GM23338 (cell line): Measurements from ENCODE around the gene TERB1. TPM values are rescaled to one million over a fixed set of nuclear protein-coding genes. Genes with fewer than 3 reads are reported as not detected.

Experiments used
- ATAC-seq: fragments of 200-7000 bp; cut with Tn5 transposase; 3 replicates; pipeline ENCODE4 v1.9.1; 2020
- DNase-seq: peaks from one replicate; pipeline ENCODE4 v3.0.0-alpha.2; 2015; ENCODE audit warnings: low spot score
- H2AFZ ChIP-seq: fragments of 200-600 bp; sonication (generic); 2 replicates; pipeline ENCODE4 v1.8.0; 2016; ENCODE audit warnings: antibody characterized with exemption, mild to moderate bottlenecking, moderate library complexity
- H3F3A ChIP-seq: fragments of 200-600 bp; sonication (generic); replicated peaks from 2 replicates; pipeline ENCODE4 v1.8.0; 2017; ENCODE audit warnings: antibody characterized with exemption, mixed run types, low read depth
- H3K27ac ChIP-seq: fragments of 200-600 bp; sonication (generic); 2 replicates; pipeline ENCODE4 v1.6.1; 2016; ENCODE audit warnings: low read depth
- H3K27me3 ChIP-seq: fragments of 200-600 bp; sonication (generic); 2 replicates; pipeline ENCODE4 v1.8.0; 2016; ENCODE audit warnings: mild to moderate bottlenecking, mixed run types, moderate library complexity; ENCODE audit not compliant: insufficient read depth
- H3K36me3 ChIP-seq: fragments of 200-600 bp; sonication (generic); 2 replicates; pipeline ENCODE4 v1.8.0; 2016; ENCODE audit warnings: mild to moderate bottlenecking; ENCODE audit not compliant: insufficient read depth
- H3K4me1 ChIP-seq: fragments of 200-600 bp; sonication (generic); 2 replicates; pipeline ENCODE4 v1.8.0; 2016; ENCODE audit warnings: mild to moderate bottlenecking, moderate library complexity; ENCODE audit not compliant: insufficient read depth
- H3K4me2 ChIP-seq: fragments of 200-600 bp; sonication (generic); 2 replicates; pipeline ENCODE4 v1.7.1; 2017; ENCODE audit warnings: mixed run types
- H3K4me3 ChIP-seq: fragments of 200-600 bp; sonication (generic); 2 replicates; pipeline ENCODE4 v1.6.1; 2016; ENCODE audit warnings: mixed run types
- H3K79me2 ChIP-seq: fragments of 200-600 bp; sonication (generic); replicated peaks from 2 replicates; pipeline ENCODE4 v1.8.0; 2017; ENCODE audit warnings: mild to moderate bottlenecking; ENCODE audit not compliant: insufficient read depth
- H3K9me2 ChIP-seq: fragments of 200-600 bp; sonication (generic); 2 replicates; pipeline ENCODE4 v1.8.0; 2017; ENCODE audit not compliant: insufficient read depth
- H4K20me1 ChIP-seq: fragments of 200-600 bp; sonication (generic); replicated peaks from 2 replicates; pipeline ENCODE4 v1.8.0; 2017; ENCODE audit warnings: mild to moderate bottlenecking; ENCODE audit not compliant: insufficient read depth
- H3K27ac Mint-ChIP-seq: 2 replicates; pipeline ENCODE4 v1.8.0; 2020; ENCODE audit warnings: inconsistent platforms, mild to moderate bottlenecking, moderate library complexity, mixed read lengths
- H3K27me3 Mint-ChIP-seq: 3 replicates; pipeline ENCODE4 v1.8.0; 2022; ENCODE audit warnings: low read depth, mild to moderate bottlenecking, moderate library complexity, mixed read lengths, inconsistent platforms; ENCODE audit not compliant: insufficient read depth, poor library complexity
- H3K36me3 Mint-ChIP-seq: 3 replicates; pipeline ENCODE4 v1.8.0; 2021; ENCODE audit warnings: low read depth, mild to moderate bottlenecking, inconsistent platforms, moderate library complexity, mixed read lengths
- H3K4me1 Mint-ChIP-seq: 3 replicates; pipeline ENCODE4 v1.8.0; 2020; ENCODE audit warnings: mild to moderate bottlenecking, inconsistent platforms, mixed read lengths
- H3K4me3 Mint-ChIP-seq: 3 replicates; pipeline ENCODE4 v1.8.0; 2021; ENCODE audit warnings: moderate library complexity, mild to moderate bottlenecking, inconsistent platforms, mixed read lengths
- H3K9me3 Mint-ChIP-seq: 3 replicates; pipeline ENCODE4 v1.8.0; 2020; ENCODE audit warnings: moderate library complexity, mild to moderate bottlenecking, inconsistent platforms, mixed read lengths
- CREB1 ChIP-seq: fragments of 250-450 bp; sonication (Bioruptor Pico); IDR thresholded peaks from 2 replicates; pipeline ENCODE4 v1.5.0; 2020; ENCODE audit warnings: low read depth, mild to moderate bottlenecking, moderate library complexity
- ETS1 ChIP-seq: IDR thresholded peaks from 2 replicates; pipeline ENCODE4 v1.6.1; 2016; ENCODE audit warnings: antibody characterized with exemption
- EZH2phosphoT487 ChIP-seq: fragments of 200-600 bp; sonication (generic); IDR thresholded peaks from one replicate; pipeline ENCODE4 v1.8.1; 2018; ENCODE audit warnings: antibody characterized with exemption; ENCODE audit not compliant: unreplicated experiment
- JUNB ChIP-seq: IDR thresholded peaks from one replicate; pipeline ENCODE4 v1.6.1; 2016; ENCODE audit warnings: antibody characterized with exemption; ENCODE audit not compliant: unreplicated experiment
- NANOG ChIP-seq: IDR thresholded peaks from 2 replicates; pipeline ENCODE4 v1.6.1; 2016; ENCODE audit warnings: antibody characterized with exemption, borderline replicate concordance
- POLR2AphosphoS5 ChIP-seq: IDR thresholded peaks from 2 replicates; pipeline ENCODE4 v1.6.1; 2016; ENCODE audit warnings: antibody characterized with exemption, low read depth
- REST ChIP-seq: IDR thresholded peaks from one replicate; pipeline ENCODE4 v1.6.1; 2018; ENCODE audit warnings: antibody characterized with exemption; ENCODE audit not compliant: unreplicated experiment
- STAT1 ChIP-seq: IDR thresholded peaks from one replicate; pipeline ENCODE4 v1.6.1; 2016; ENCODE audit warnings: antibody characterized with exemption; ENCODE audit not compliant: unreplicated experiment
- ZNF331 ChIP-seq: fragments of 250-450 bp; sonication (Bioruptor Pico); IDR thresholded peaks from 2 replicates; pipeline ENCODE4 v1.5.0; 2020; ENCODE audit warnings: low read depth, mild to moderate bottlenecking, moderate library complexity
- polyA plus RNA-seq: library from polyadenylated mRNA; unstranded; fragments of >200 nt; fragmentation: Nextera tagmentation; extraction: Ambion mirVana; gene quantifications from 2 replicates; pipeline ENCODE4 v1.2.1, GENCODE V29; 2016
- total RNA-seq: library from RNA; depleted of rRNA; stranded (reverse); fragments of >200 nt; shearing (Covaris generic); gene quantifications from 2 replicates; pipeline ENCODE4 v1.2.3, GENCODE V29; 2014
- TF ChIP-seq, protein P1 (sequence below), 2 experiments: fragments of 200-600 bp in 1 of 2; sonication (generic) in 1 of 2; conservative IDR thresholded peaks; 2 replicates each; pipeline versions ENCODE4 v1.5.1 to v1.6.1; 2016 to 2017; ENCODE audit warnings: antibody characterized with exemption in 2 of 2, low read depth in 2 of 2, mild to moderate bottlenecking in 2 of 2, moderate library complexity in 1 of 2

TERB1 gene
- total and polyA plus RNA-seq, 2 experiments from 2014 or later, result not detected

GRCh38 chr16:66830422-66831404, 29.3 kb upstream of the TERB1 start, which contains the start of gene NAE1:
Gene NAE1, minus strand, starts transcription at chr16:66830976. Its CDS starts 77 bp downstream, at chr16:66830899.
- Mint-ChIP-seq H3K9me3 (no peaks in the 10 kb centered on the region), H3K36me3 (peaks cover 22% of the 10 kb centered on the region), H3K27me3 (peaks cover 6% of the 10 kb centered on the region), H3K4me1 (peaks cover 14% of the 10 kb centered on the region; the same call in 2 of the 3 replicates), H3K4me3 (peak within 1 kb of the TSS; percentile 70), H3K27ac (no peak within 1 kb of the TSS)
- Histone ChIP-seq H3K9me2 (no peaks in the 10 kb centered on the region), H3K27me3 (no peaks in the 10 kb centered on the region), H3K36me3 (peaks cover 11% of the 10 kb centered on the region; the same call in 1 of the 2 replicates), H3F3A (no peaks in the 10 kb centered on the region; the same call in 1 of the 2 replicates), H2AFZ (peak within 1 kb of the TSS; percentile 99), H3K4me3 (peak within 1 kb of the TSS; percentile 86), H3K4me2 (peak within 1 kb of the TSS; percentile 88), H3K27ac (0 out of 2 replicates have a peak within 1 kb of the TSS, but pooled peaks have one; percentile 39), H3K4me1 (peaks cover 8% of the 10 kb centered on the region; the same call in 1 of the 2 replicates), H3K79me2 (peaks cover 47% of the 10 kb centered on the region), H4K20me1 (peaks cover 15% of the 10 kb centered on the region; the same call in 1 of the 2 replicates)
- TF ChIP-seq, protein P1, sequence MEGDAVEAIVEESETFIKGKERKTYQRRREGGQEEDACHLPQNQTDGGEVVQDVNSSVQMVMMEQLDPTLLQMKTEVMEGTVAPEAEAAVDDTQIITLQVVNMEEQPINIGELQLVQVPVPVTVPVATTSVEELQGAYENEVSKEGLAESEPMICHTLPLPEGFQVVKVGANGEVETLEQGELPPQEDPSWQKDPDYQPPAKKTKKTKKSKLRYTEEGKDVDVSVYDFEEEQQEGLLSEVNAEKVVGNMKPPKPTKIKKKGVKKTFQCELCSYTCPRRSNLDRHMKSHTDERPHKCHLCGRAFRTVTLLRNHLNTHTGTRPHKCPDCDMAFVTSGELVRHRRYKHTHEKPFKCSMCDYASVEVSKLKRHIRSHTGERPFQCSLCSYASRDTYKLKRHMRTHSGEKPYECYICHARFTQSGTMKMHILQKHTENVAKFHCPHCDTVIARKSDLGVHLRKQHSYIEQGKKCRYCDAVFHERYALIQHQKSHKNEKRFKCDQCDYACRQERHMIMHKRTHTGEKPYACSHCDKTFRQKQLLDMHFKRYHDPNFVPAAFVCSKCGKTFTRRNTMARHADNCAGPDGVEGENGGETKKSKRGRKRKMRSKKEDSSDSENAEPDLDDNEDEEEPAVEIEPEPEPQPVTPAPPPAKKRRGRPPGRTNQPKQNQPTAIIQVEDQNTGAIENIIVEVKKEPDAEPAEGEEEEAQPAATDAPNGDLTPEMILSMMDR (conservative IDR thresholded peaks at IDR 0.05; ENCODE audit: low read depth in 2 of 2), result peak; percentile 73 to 99
- TF ChIP-seq ZNF331 (CRISPR knock-in tag), result no peak
- no peak for TF ChIP-seq REST
- TF ChIP-seq POLR2AphosphoS5, result peak; percentile 97
- no peak for TF ChIP-seq JUNB
- peak; percentile 75 for TF ChIP-seq CREB1
- ATAC-seq (peak; percentile 96), DNase-seq (peak; percentile 92)

DNA sequence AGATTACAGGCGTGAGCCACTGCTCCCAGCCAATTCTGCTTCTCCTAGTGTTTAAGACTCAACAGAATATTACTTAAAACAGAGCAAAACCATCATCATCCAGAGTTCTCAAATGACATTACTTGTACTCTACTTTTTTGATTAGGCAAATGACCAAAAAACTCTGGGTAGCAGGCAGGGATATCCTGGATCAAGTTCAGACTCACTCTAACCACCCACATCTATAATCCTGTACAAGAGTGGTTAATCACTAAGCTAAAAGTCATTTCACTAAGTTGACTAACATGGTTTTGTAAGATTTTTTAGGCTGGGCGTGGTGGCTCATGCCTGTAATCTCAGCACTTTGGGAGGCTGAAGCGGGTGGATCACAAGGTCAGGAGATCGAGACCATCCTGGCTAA, 22.6 kb upstream of the TERB1 start:
- Histone ChIP-seq H3K79me2 (peaks cover 51% of the 10 kb centered on the region), H2AFZ (no peak overlapping the region), H4K20me1 (peaks cover 30% of the 10 kb centered on the region), H3K9me2 (no peaks in the 10 kb centered on the region), H3K27me3 (no peaks in the 10 kb centered on the region), H3K4me1 (peaks cover under 1% of the 10 kb centered on the region; the same call in 1 of the 2 replicates), H3K36me3 (peaks cover 40% of the 10 kb centered on the region), H3K4me2 (no peak overlapping the region), H3F3A (no peaks in the 10 kb centered on the region; the same call in 1 of the 2 replicates), H3K4me3 (no peak overlapping the region), H3K27ac (peak overlapping the region; percentile 11; the same call in 1 of the 2 replicates)
- no peak for ATAC-seq
- H3K36me3 Mint-ChIP-seq, result peaks cover 77% of the 10 kb centered on the region
- H3K4me3 Mint-ChIP-seq, result no peak overlapping the region
- no peaks in the 10 kb centered on the region for H3K9me3 Mint-ChIP-seq
- peaks cover 6% of the 10 kb centered on the region; the same call in 2 of the 3 replicates for H3K4me1 Mint-ChIP-seq
- DNase-seq, result no peak
- no peak overlapping the region for H3K27ac Mint-ChIP-seq
- no peaks in the 10 kb centered on the region for H3K27me3 Mint-ChIP-seq
- no peak for TF ChIP-seq REST
- TF ChIP-seq ETS1, result no peak
- TF ChIP-seq ZNF331 (CRISPR knock-in tag), result no peak
- no peak for TF ChIP-seq NANOG
- no peak for TF ChIP-seq STAT1
- TF ChIP-seq CREB1, result no peak
- TF ChIP-seq EZH2phosphoT487, result no peak
